ENCODE results near the gene TEPSIN.

Gene TEPSIN

GRCh38 chr17:81221371-81221841 is 17.4 kb downstream of the TEPSIN start:
- no peak for DNase-seq (ENCODE audit: low read depth in 2 of 2)

- no peak for DNase-seq (ENCODE audit: low read depth in 2 of 2)
Measured at GRCh38 chr17:81219476-81220180, 19.2 kb downstream of the TEPSIN start.

- no peak for DNase-seq (ENCODE audit: low read depth in 2 of 2)
Measured at GRCh38 chr17:81218991-81219390, 19.9 kb downstream of the TEPSIN start.

GRCh38 chr17:81218459-81218858 is 20.4 kb downstream of the TEPSIN start:
- DNase-seq (ENCODE audit: low read depth in 2 of 2): no peak

GRCh38 chr17:81217491-81217890 is 21.4 kb downstream of the TEPSIN start:
- no peak for DNase-seq (ENCODE audit: low read depth in 2 of 2)

GRCh38 chr17:81213978-81214377 is 24.9 kb downstream of the TEPSIN start:
- no peak for DNase-seq (ENCODE audit: low read depth in 2 of 2)

GRCh38 chr17:81212365-81212764 is 26.5 kb downstream of the TEPSIN start:
- DNase-seq (ENCODE audit: low read depth in 2 of 2): no peak

- DNase-seq (ENCODE audit: low read depth in 2 of 2): no peak
Measured at GRCh38 chr17:81210868-81211267, 28.0 kb downstream of the TEPSIN start.

- no peak for DNase-seq (ENCODE audit: low read depth in 2 of 2)
Measured at GRCh38 chr17:81210466-81210865, 28.4 kb downstream of the TEPSIN start.

- no peak for DNase-seq (ENCODE audit: low read depth in 2 of 2)
Measured at GRCh38 chr17:81209141-81209540, 29.7 kb downstream of the TEPSIN start.

- DNase-seq (ENCODE audit: low read depth in 2 of 2): no peak
Measured at GRCh38 chr17:81208651-81209050, 30.2 kb downstream of the TEPSIN start.

- DNase-seq (ENCODE audit: low read depth in 2 of 2): no peak
Measured at GRCh38 chr17:81207610-81208581, 31.0 kb downstream of the TEPSIN start.

- no peak for DNase-seq (ENCODE audit: low read depth in 2 of 2)
Measured at GRCh38 chr17:81206657-81207056, 32.2 kb downstream of the TEPSIN start.

GRCh38 chr17:81206166-81206565 is 32.7 kb downstream of the TEPSIN start:
- no peak for DNase-seq (ENCODE audit: low read depth in 2 of 2)

GRCh38 chr17:81204578-81204977 is 34.3 kb downstream of the TEPSIN start:
- DNase-seq (ENCODE audit: low read depth in 2 of 2): no peak

GRCh38 chr17:81203136-81203535 is 35.7 kb downstream of the TEPSIN start:
- DNase-seq (ENCODE audit: low read depth in 2 of 2): no peak

GRCh38 chr17:81202318-81202717 is 36.5 kb downstream of the TEPSIN start:
- no peak for DNase-seq (ENCODE audit: low read depth in 2 of 2)

- DNase-seq (ENCODE audit: low read depth in 2 of 2): peak in 1 of 2 donors; percentile 15
Measured at GRCh38 chr17:81200695-81201580, 37.9 kb downstream of the TEPSIN start.

GRCh38 chr17:81200201-81200600 is 38.7 kb downstream of the TEPSIN start:
- no peak for DNase-seq (ENCODE audit: low read depth in 2 of 2)

GRCh38 chr17:81199482-81199830 is 39.4 kb downstream of the TEPSIN start:
- DNase-seq (ENCODE audit: low read depth in 2 of 2): no peak

- no peak for DNase-seq (ENCODE audit: low read depth in 2 of 2)
Measured at GRCh38 chr17:81198826-81199481, 39.9 kb downstream of the TEPSIN start.

Measured in stimulated activated CD4-positive, alpha-beta T cell treated with anti-CD3 and anti-CD28 coated beads, Interleukin-4, amount 100 ng/mL, for 48 hours (primary cell).